Neuronal stem cell (in vitro differentiated cells): ENCODE measurements around the gene PTDSS2.
A peak's percentile ranks its signal among the peaks of the same experiment; 100 is the strongest.

Source experiments
- DNase-seq: peaks from one replicate; pipeline ENCODE4 v3.0.0-alpha.2; 2013; ENCODE audit warnings: low spot score
- H2AFZ ChIP-seq: one replicate; pipeline ENCODE4 v1.6.1; 2013; ENCODE audit warnings: mild to moderate bottlenecking, low read length, inconsistent platforms
- H2AK5ac ChIP-seq: 2 replicates; pipeline ENCODE4 v1.6.1; 2013; ENCODE audit warnings: low read depth, mild to moderate bottlenecking, inconsistent platforms, low read length, moderate library complexity, mixed read lengths
- H2BK120ac ChIP-seq: 2 replicates; pipeline ENCODE4 v1.6.1; 2013; ENCODE audit warnings: low read depth, mild to moderate bottlenecking, inconsistent platforms, low read length, moderate library complexity, mixed read lengths
- H2BK12ac ChIP-seq: one replicate; pipeline ENCODE4 v1.6.1; 2013; ENCODE audit warnings: low read length, inconsistent platforms
- H2BK15ac ChIP-seq: 2 replicates; pipeline ENCODE4 v1.6.1; 2013; ENCODE audit warnings: mild to moderate bottlenecking, low read length, inconsistent platforms, mixed read lengths
- H2BK5ac ChIP-seq: one replicate; pipeline ENCODE4 v1.6.1; 2013; ENCODE audit warnings: inconsistent platforms, mild to moderate bottlenecking, low read length, moderate library complexity
- H3K14ac ChIP-seq: one replicate; pipeline ENCODE4 v1.6.1; 2013; ENCODE audit warnings: low read length, inconsistent platforms
- H3K18ac ChIP-seq: 2 replicates; pipeline ENCODE4 v1.6.1; 2013; ENCODE audit warnings: low read length, inconsistent platforms
- H3K23ac ChIP-seq: 2 replicates; pipeline ENCODE4 v1.6.1; 2013; ENCODE audit warnings: low read depth, mild to moderate bottlenecking, mixed read lengths, low read length, inconsistent platforms; ENCODE audit not compliant: poor library complexity
- H3K27ac ChIP-seq: replicated peaks from 3 replicates; pipeline ENCODE4 v1.5.1; 2013; ENCODE audit warnings: low read length, inconsistent platforms
- H3K27me3 ChIP-seq, 3 experiments: 2 replicates each; pipeline ENCODE4 v1.6.1; 2013; ENCODE audit warnings: low read length in 3 of 3, mild to moderate bottlenecking in 2 of 3, inconsistent platforms in 1 of 3, low read depth in 1 of 3, mixed read lengths in 1 of 3, moderate library complexity in 1 of 3; ENCODE audit not compliant: control insufficient read depth in 3 of 3, insufficient read depth in 3 of 3
- H3K36me3 ChIP-seq, 2 donors: replicated peaks in 1 of 2; 2 replicates each; pipeline ENCODE4 v1.6.1; 2013; ENCODE audit warnings: low read length in 2 of 2; ENCODE audit not compliant: control insufficient read depth in 2 of 2, insufficient read depth in 2 of 2
- H3K4ac ChIP-seq: 2 replicates; pipeline ENCODE4 v1.6.1; 2013; ENCODE audit warnings: inconsistent platforms, mild to moderate bottlenecking, low read length, moderate library complexity
- H3K4me1 ChIP-seq, 2 donors: 1 replicate in 1 of 2; 2 replicates in 1 of 2; pipeline ENCODE4 v1.6.1; 2013; ENCODE audit warnings: low read length in 2 of 2, low read depth in 1 of 2; ENCODE audit not compliant: control insufficient read depth in 2 of 2, insufficient read depth in 1 of 2
- H3K4me2 ChIP-seq: one replicate; pipeline ENCODE4 v1.6.1; 2013; ENCODE audit warnings: mild to moderate bottlenecking, low read length, inconsistent platforms; ENCODE audit not compliant: insufficient read depth, poor library complexity, severe bottlenecking
- H3K4me3 ChIP-seq, 2 donors: 2 replicates each; pipeline ENCODE4 v1.5.1; 2013; ENCODE audit warnings: low read length in 2 of 2, mild to moderate bottlenecking in 2 of 2, inconsistent platforms in 1 of 2, moderate library complexity in 1 of 2
- H3K79me1 ChIP-seq: one replicate; pipeline ENCODE4 v1.6.1; 2013; ENCODE audit warnings: low read depth, mild to moderate bottlenecking, inconsistent platforms, low read length, moderate library complexity
- H3K9ac ChIP-seq: one replicate; pipeline ENCODE4 v1.6.1; 2013; ENCODE audit warnings: mild to moderate bottlenecking, low read depth, low read length, inconsistent platforms; ENCODE audit not compliant: poor library complexity
- H3K9me3 ChIP-seq, 2 donors: replicated peaks in 1 of 2; 2 replicates each; pipeline versions ENCODE3 to v1.6.1; 2013; ENCODE audit warnings: low read length in 2 of 2, mild to moderate bottlenecking in 2 of 2, inconsistent platforms in 1 of 2, low read depth in 1 of 2, mixed read lengths in 1 of 2, moderate library complexity in 1 of 2; ENCODE audit not compliant: control insufficient read depth in 2 of 2, insufficient read depth in 1 of 2
- H4K8ac ChIP-seq: one replicate; pipeline ENCODE4 v1.6.1; 2013; ENCODE audit warnings: low read depth, mild to moderate bottlenecking, inconsistent platforms, low read length, moderate library complexity
- H4K91ac ChIP-seq: one replicate; pipeline ENCODE4 v1.6.1; 2013; ENCODE audit warnings: low read length, low read depth, mild to moderate bottlenecking, inconsistent platforms; ENCODE audit not compliant: poor library complexity
- WGBS, 2 donors: extraction: QIAGEN DNeasy Blood & Tissue Kit; methylation state at CpG; one replicate each; pipeline ENCODE4 v1.1.7; 2013; ENCODE audit warnings: missing lambda C conversion rate in 2 of 2, mixed read lengths in 1 of 2; ENCODE audit not compliant: insufficient read length in 2 of 2, insufficient replicate concordance in 1 of 2; ENCODE audit errors: extremely low coverage in 2 of 2; 5-methylcytosine and 5-hydroxymethylcytosine counted together

PTDSS2 gene

GRCh38 chr11:439315-440064 lies 10.6 kb upstream of the PTDSS2 start:
- no CpG with 5 or more reads among the region's 23 CpGs for WGBS, 2 donors
- peak overlapping the region; percentile 89 for H3K14ac ChIP-seq
- no peak overlapping the region for H3K4me2 ChIP-seq
- no peak overlapping the region for H4K91ac ChIP-seq
- H3K36me3 ChIP-seq: no peaks in the 10 kb centered on the region
- peak overlapping the region; percentile 72 for H2BK120ac ChIP-seq
- H2BK12ac ChIP-seq: peak overlapping the region; percentile 41
- H3K9me3 ChIP-seq: peaks cover 0 to 5% of the 10 kb centered on the region in 2 donors
- H2AK5ac ChIP-seq: peak overlapping the region; percentile 68
- H2BK15ac ChIP-seq: peak overlapping the region; percentile 37
- H3K9ac ChIP-seq: peak overlapping the region; percentile 60
- H3K4me3 ChIP-seq: no peak overlapping the region
- peak overlapping the region; percentile 29 for H4K8ac ChIP-seq
- no peak for DNase-seq
- H3K4me1 ChIP-seq: peaks cover 6 to 7% of the 10 kb centered on the region in 2 donors
- H3K27me3 ChIP-seq: peaks cover 0 to 38% (median 0%) of the 10 kb centered on the region in 3 experiments
- H3K23ac ChIP-seq: peak overlapping the region; percentile 52
- H3K4ac ChIP-seq: no peak overlapping the region
- peak overlapping the region; percentile 90 for H2BK5ac ChIP-seq
- H3K18ac ChIP-seq: peak overlapping the region; percentile 87
- H3K79me1 ChIP-seq: peaks cover 5% of the 10 kb centered on the region
- H3K27ac ChIP-seq: no peak overlapping the region
- H2AFZ ChIP-seq: no peak overlapping the region

- no peak overlapping the region for H2AFZ ChIP-seq
- H3K4me2 ChIP-seq: no peak overlapping the region
- peak overlapping the region; percentile 90 for H2BK12ac ChIP-seq
- DNase-seq: no peak
- no peak overlapping the region for H3K4me3 ChIP-seq
- H4K91ac ChIP-seq: no peak overlapping the region
- H4K8ac ChIP-seq: peak overlapping the region; percentile 29
- no peak overlapping the region for H3K18ac ChIP-seq
- no peak overlapping the region for H3K27ac ChIP-seq
- peaks cover 5% of the 10 kb centered on the region for H3K79me1 ChIP-seq
- peak overlapping the region; percentile 56 for H3K14ac ChIP-seq
- peak overlapping the region; percentile 60 for H3K9ac ChIP-seq
- H2BK5ac ChIP-seq: peak overlapping the region; percentile 90
- H2AK5ac ChIP-seq: peak overlapping the region; percentile 96
- H3K9me3 ChIP-seq: peaks cover 0 to 5% of the 10 kb centered on the region in 2 donors
- peaks cover 6 to 8% of the 10 kb centered on the region in 2 donors for H3K4me1 ChIP-seq
- H3K4ac ChIP-seq: no peak overlapping the region
- H2BK15ac ChIP-seq: no peak overlapping the region
- no peaks in the 10 kb centered on the region for H3K36me3 ChIP-seq
- peak overlapping the region; percentile 52 for H3K23ac ChIP-seq
- no peak overlapping the region for H2BK120ac ChIP-seq
- WGBS, 2 donors: no CpG with 5 or more reads among the region's 27 CpGs
- H3K27me3 ChIP-seq: peaks cover 0 to 38% (median 0%) of the 10 kb centered on the region in 3 experiments
Measured at GRCh38 chr11:440065-441042, 9.7 kb upstream of the PTDSS2 start.

GRCh38 chr11:441043-441417 lies 9.0 kb upstream of the PTDSS2 start:
- H2AFZ ChIP-seq: no peak overlapping the region
- no peak overlapping the region for H3K4me2 ChIP-seq
- H4K91ac ChIP-seq: no peak overlapping the region
- H3K4ac ChIP-seq: peak overlapping the region; percentile 53
- no peaks in the 10 kb centered on the region for H3K36me3 ChIP-seq
- H3K4me1 ChIP-seq: peaks cover 6 to 12% of the 10 kb centered on the region in 2 donors
- no peak overlapping the region for H2BK120ac ChIP-seq
- peaks cover 5% of the 10 kb centered on the region for H3K79me1 ChIP-seq
- H3K9me3 ChIP-seq: peaks cover 0 to 5% of the 10 kb centered on the region in 2 donors
- no peak overlapping the region for H4K8ac ChIP-seq
- H2BK15ac ChIP-seq: no peak overlapping the region
- peak overlapping the region; percentile 21 for H3K14ac ChIP-seq
- peak overlapping the region; percentile 80 for H3K23ac ChIP-seq
- H2BK12ac ChIP-seq: peak overlapping the region; percentile 24
- DNase-seq: no peak
- H3K9ac ChIP-seq: no peak overlapping the region
- whole genome bisulfite sequencing, 2 donors: no CpG with 5 or more reads among the region's 13 CpGs
- peak overlapping the region; percentile 96 for H2AK5ac ChIP-seq
- H3K27me3 ChIP-seq: peaks cover 0 to 38% (median 0%) of the 10 kb centered on the region in 3 experiments
- peak overlapping the region; percentile 71 for H2BK5ac ChIP-seq
- no peak overlapping the region for H3K4me3 ChIP-seq
- H3K18ac ChIP-seq: peak overlapping the region; percentile 94
- H3K27ac ChIP-seq: no peak overlapping the region
